Measurements from ENCODE around the gene ARL3. TPM values are rescaled to one million over a fixed set of nuclear protein-coding genes. Genes with fewer than 3 reads are reported as not detected.

Gene ARL3
- total RNA-seq, 1 experiment from 2014 or later: 16.5 TPM

DNA sequence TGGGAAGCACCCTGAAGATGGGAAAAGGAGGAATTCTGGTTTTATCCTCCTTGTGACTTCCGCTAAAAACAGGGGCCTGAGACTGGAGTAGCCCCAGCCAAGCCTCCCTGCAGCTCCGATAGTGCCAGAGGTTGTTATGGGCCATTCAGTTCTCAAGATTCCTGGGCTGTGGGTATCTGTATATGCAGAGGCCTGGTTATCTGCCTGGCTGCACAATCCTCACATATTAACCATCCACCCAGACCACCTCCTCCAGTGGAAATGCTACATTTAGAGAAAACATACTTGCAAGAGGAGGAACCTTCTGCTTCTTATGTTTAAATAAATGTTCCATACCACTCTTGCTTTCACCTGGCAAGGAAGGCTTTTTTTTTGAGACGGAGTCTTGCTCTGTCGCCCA is 34.6 kb downstream of the ARL3 start:
- Histone ChIP-seq H3K4me2 (ENCODE audit: insufficient read depth, insufficient read length, low read length) (no peak overlapping the region), H3K27ac (ENCODE audit: insufficient read length, low read depth, low read length) (no peak overlapping the region), H3K27me3 (ENCODE audit: insufficient read depth, low read length) (no peaks in the 10 kb centered on the region), H3K23ac (ENCODE audit: insufficient read length, low read depth, low read length) (no peak overlapping the region), H3K9ac (ENCODE audit: extremely low read depth, insufficient read length, low read length) (no peak overlapping the region), H3T11ph (ENCODE audit: low read length) (no peak overlapping the region), H4K5ac (ENCODE audit: insufficient read length, low read depth, low read length) (no peak overlapping the region), H3K4ac (ENCODE audit: low read depth, low read length) (no peak overlapping the region), H3K56ac (ENCODE audit: insufficient read length, low read depth, low read length) (no peak overlapping the region), H4K8ac (replicated peaks; ENCODE audit: insufficient read length, low read depth, low read length) (no peak overlapping the region), H3K79me1 (ENCODE audit: insufficient read depth, low read depth, low read length, poor library complexity, severe bottlenecking) (no peaks in the 10 kb centered on the region), H3K9me3 (ENCODE audit: control insufficient read depth, low read depth, low read length) (no peaks in the 10 kb centered on the region), H3K79me2 (ENCODE audit: insufficient read depth, low read length) (no peaks in the 10 kb centered on the region), H3K18ac (ENCODE audit: insufficient read length, low read depth, low read length) (no peak overlapping the region), H4K91ac (ENCODE audit: insufficient read length, low read depth, low read length) (no peak overlapping the region), H2BK20ac (ENCODE audit: low read depth, low read length, poor library complexity, severe bottlenecking) (no peak overlapping the region), H2BK120ac (ENCODE audit: low read depth, low read length, poor library complexity, severe bottlenecking) (no peak overlapping the region), H2AFZ (ENCODE audit: low read length) (no peak overlapping the region), H2BK15ac (ENCODE audit: low read depth, low read length) (no peak overlapping the region), H2BK12ac (ENCODE audit: insufficient read length, low read depth, low read length) (no peak overlapping the region), H2AK5ac (ENCODE audit: insufficient read length, low read length) (no peak overlapping the region), H2BK5ac (ENCODE audit: insufficient read length, low read length) (no peak overlapping the region), H3K14ac (ENCODE audit: insufficient read depth, low read length) (no peak overlapping the region), H3K4me1 (ENCODE audit: insufficient read depth, low read length) (peaks cover 10% of the 10 kb centered on the region; the same call in 1 of the 2 replicates), H3K23me2 (ENCODE audit: insufficient read length, low read depth, low read length, poor library complexity, severe bottlenecking) (no peaks in the 10 kb centered on the region), H4K20me1 (ENCODE audit: control insufficient read depth, insufficient read depth, insufficient read length) (no peaks in the 10 kb centered on the region)
- TF ChIP-seq, protein P1, sequence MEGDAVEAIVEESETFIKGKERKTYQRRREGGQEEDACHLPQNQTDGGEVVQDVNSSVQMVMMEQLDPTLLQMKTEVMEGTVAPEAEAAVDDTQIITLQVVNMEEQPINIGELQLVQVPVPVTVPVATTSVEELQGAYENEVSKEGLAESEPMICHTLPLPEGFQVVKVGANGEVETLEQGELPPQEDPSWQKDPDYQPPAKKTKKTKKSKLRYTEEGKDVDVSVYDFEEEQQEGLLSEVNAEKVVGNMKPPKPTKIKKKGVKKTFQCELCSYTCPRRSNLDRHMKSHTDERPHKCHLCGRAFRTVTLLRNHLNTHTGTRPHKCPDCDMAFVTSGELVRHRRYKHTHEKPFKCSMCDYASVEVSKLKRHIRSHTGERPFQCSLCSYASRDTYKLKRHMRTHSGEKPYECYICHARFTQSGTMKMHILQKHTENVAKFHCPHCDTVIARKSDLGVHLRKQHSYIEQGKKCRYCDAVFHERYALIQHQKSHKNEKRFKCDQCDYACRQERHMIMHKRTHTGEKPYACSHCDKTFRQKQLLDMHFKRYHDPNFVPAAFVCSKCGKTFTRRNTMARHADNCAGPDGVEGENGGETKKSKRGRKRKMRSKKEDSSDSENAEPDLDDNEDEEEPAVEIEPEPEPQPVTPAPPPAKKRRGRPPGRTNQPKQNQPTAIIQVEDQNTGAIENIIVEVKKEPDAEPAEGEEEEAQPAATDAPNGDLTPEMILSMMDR (conservative IDR thresholded peaks at IDR 0.05): no peak
- DNase-seq: no peak
- peaks cover 10 to 31% (median 26%) of the 10 kb centered on the region in 3 experiments; a peak in 6 of 7 replicates for H3K36me3 Mint-ChIP-seq (ENCODE audit: insufficient read depth in 1 of 3, low read depth in 3 of 3)
- H3K9me3 Mint-ChIP-seq: no peaks in the 10 kb centered on the region
- H3K4me3 Mint-ChIP-seq: no peak overlapping the region
- WGBS (ENCODE audit: extremely low coverage, insufficient read length, low lambda C conversion rate): no CpG with 5 or more reads among the region's 4 CpGs
- no peaks in the 10 kb centered on the region for H3K27me3 Mint-ChIP-seq (ENCODE audit: low read depth)
- H3K4me1 Mint-ChIP-seq: peaks cover 50 to 55% of the 10 kb centered on the region in 2 experiments
- peak overlapping the region in 1 of 3 experiments; percentile 90; a peak in 1 of 7 replicates for H3K27ac Mint-ChIP-seq
